Breast epithelium (tissue), 3 donors: Measurements from ENCODE around the gene CHD6.

ENCODE experiments used
- POLR2A ChIP-seq: fragments of 450-650 bp; IDR thresholded peaks from one replicate; pipeline ENCODE4 v1.6.1; 2016; ENCODE audit warnings: antibody characterized with exemption, mild to moderate bottlenecking, moderate library complexity
- POLR2AphosphoS5 ChIP-seq, 3 donors: sonication (generic); formaldehyde crosslinking; IDR thresholded peaks; one replicate each; pipeline ENCODE4 v1.6.1; 2017; ENCODE audit warnings: antibody characterized with exemption in 3 of 3
- TF ChIP-seq, protein P1 (sequence below), 3 donors: fragments of 450-650 bp; IDR thresholded peaks; one replicate each; pipeline ENCODE4 v1.5.1; 2016 to 2017; ENCODE audit warnings: antibody characterized with exemption in 3 of 3, mild to moderate bottlenecking in 3 of 3, moderate library complexity in 3 of 3

DNA sequence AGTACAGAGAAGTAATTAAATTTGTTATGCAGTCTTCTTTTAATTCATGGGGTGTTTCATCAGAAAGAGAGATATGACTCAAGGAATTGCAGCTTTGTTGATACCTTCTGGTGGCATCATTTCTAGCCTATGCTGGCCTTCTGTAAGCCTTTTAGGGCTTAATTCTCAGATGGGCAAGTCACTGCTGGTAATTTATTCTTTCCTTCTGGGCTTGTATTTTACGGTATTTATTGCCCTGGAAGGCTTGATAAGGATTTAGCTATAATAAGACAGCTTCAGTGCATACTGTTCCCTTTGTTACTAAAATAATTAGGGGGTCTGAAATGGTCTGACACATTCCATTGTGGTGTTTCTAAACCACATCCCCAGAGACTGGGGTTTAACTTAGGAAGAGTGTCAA, 193.6 kb downstream of the CHD6 start:
- TF ChIP-seq, protein P1, sequence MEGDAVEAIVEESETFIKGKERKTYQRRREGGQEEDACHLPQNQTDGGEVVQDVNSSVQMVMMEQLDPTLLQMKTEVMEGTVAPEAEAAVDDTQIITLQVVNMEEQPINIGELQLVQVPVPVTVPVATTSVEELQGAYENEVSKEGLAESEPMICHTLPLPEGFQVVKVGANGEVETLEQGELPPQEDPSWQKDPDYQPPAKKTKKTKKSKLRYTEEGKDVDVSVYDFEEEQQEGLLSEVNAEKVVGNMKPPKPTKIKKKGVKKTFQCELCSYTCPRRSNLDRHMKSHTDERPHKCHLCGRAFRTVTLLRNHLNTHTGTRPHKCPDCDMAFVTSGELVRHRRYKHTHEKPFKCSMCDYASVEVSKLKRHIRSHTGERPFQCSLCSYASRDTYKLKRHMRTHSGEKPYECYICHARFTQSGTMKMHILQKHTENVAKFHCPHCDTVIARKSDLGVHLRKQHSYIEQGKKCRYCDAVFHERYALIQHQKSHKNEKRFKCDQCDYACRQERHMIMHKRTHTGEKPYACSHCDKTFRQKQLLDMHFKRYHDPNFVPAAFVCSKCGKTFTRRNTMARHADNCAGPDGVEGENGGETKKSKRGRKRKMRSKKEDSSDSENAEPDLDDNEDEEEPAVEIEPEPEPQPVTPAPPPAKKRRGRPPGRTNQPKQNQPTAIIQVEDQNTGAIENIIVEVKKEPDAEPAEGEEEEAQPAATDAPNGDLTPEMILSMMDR (IDR thresholded peaks at IDR 0.05) = no peak
- TF ChIP-seq POLR2A (no peak), POLR2AphosphoS5 (IDR thresholded peaks at IDR 0.05) (no peak)
